Activated CD4-positive, alpha-beta T cell treated with anti-CD3 and anti-CD28 coated beads, Interleukin-2, amount 10 ng/mL, durations not matched to agents 24 days and 14 days (primary cell): ENCODE results near the gene COG5. TPM values are rescaled to one million over a fixed set of nuclear protein-coding genes. Genes with fewer than 3 reads are reported as not detected.
"Not testable (repeated sequence)": the region's sequence is repeated elsewhere in the genome, so short reads cannot be mapped to it uniquely, and the experiment has no call there.

Experiments used
- DNase-seq: peaks from one replicate; pipeline ENCODE4 v3.0.0; 2022
- H3K27ac Mint-ChIP-seq: one replicate; pipeline ENCODE4 v1.8.0; 2022; ENCODE audit warnings: mild to moderate bottlenecking, mixed read lengths
- H3K27me3 Mint-ChIP-seq: one replicate; pipeline ENCODE4 v1.8.0; 2022; ENCODE audit warnings: mixed read lengths
- H3K36me3 Mint-ChIP-seq: one replicate; pipeline ENCODE4 v1.8.0; 2022; ENCODE audit warnings: low read depth, mild to moderate bottlenecking, mixed read lengths
- H3K4me1 Mint-ChIP-seq: one replicate; pipeline ENCODE4 v1.8.0; 2021; ENCODE audit warnings: mixed read lengths
- H3K4me3 Mint-ChIP-seq: one replicate; pipeline ENCODE4 v1.8.0; 2022; ENCODE audit warnings: mild to moderate bottlenecking, moderate library complexity, mixed read lengths
- H3K9me3 Mint-ChIP-seq: one replicate; pipeline ENCODE4 v1.8.0; 2021; ENCODE audit warnings: mixed read lengths
- intact Hi-C: fragments of 100-400 bp; cut with micrococcal nuclease; formaldehyde crosslinking; loops from one replicate; pipeline ENCODE4 v1.15.1; 2023
- total RNA-seq: library from RNA; stranded (reverse); gene quantifications from 2 replicates; pipeline ENCODE4 v1.2.3, GENCODE V29; 2022

COG5 gene
- total RNA-seq, 1 donor from 2014 or later, result 43.3 TPM

- intact Hi-C loops, result no loop called here
- peaks cover 6% of the 10 kb centered on the region for H3K36me3 Mint-ChIP-seq
- H3K27me3 Mint-ChIP-seq, result no peaks in the 10 kb centered on the region
- no peak overlapping the region for H3K27ac Mint-ChIP-seq
- no peak for DNase-seq
- H3K4me3 Mint-ChIP-seq, result no peak overlapping the region
- H3K4me1 Mint-ChIP-seq, result peaks cover 4% of the 10 kb centered on the region
- no peaks in the 10 kb centered on the region for H3K9me3 Mint-ChIP-seq
Observed at GRCh38 chr7:107253599-107253998, 310.1 kb downstream of the COG5 start.

GRCh38 chr7:107251963-107252362 lies 311.8 kb downstream of the COG5 start:
- peaks cover 4% of the 10 kb centered on the region for H3K4me1 Mint-ChIP-seq
- no peak overlapping the region for H3K4me3 Mint-ChIP-seq
- H3K36me3 Mint-ChIP-seq, result peaks cover 17% of the 10 kb centered on the region
- no peaks in the 10 kb centered on the region for H3K27me3 Mint-ChIP-seq
- H3K27ac Mint-ChIP-seq, result no peak overlapping the region
- peaks cover 2% of the 10 kb centered on the region for H3K9me3 Mint-ChIP-seq
- DNase-seq, result no peak
- intact Hi-C loops, result no loop called here

GRCh38 chr7:107248551-107249316 lies 315.0 kb downstream of the COG5 start:
- Mint-ChIP-seq H3K9me3 (peaks cover 15% of the 10 kb centered on the region), H3K27me3 (no peaks in the 10 kb centered on the region), H3K36me3 (peaks cover 45% of the 10 kb centered on the region), H3K4me3 (no peak overlapping the region), H3K27ac (no peak overlapping the region), H3K4me1 (peaks cover 4% of the 10 kb centered on the region)
- intact Hi-C loops, result no loop called here
- no peak for DNase-seq

- H3K4me3 Mint-ChIP-seq, H3K27ac Mint-ChIP-seq, H3K27me3 Mint-ChIP-seq, H3K4me1 Mint-ChIP-seq, DNase-seq, intact Hi-C loops: not testable (repeated sequence)
- Mint-ChIP-seq H3K36me3 (peaks cover 48% of the 10 kb centered on the region), H3K9me3 (peaks cover 18% of the 10 kb centered on the region)
Observed at GRCh38 chr7:107246836-107247235, 316.9 kb downstream of the COG5 start.

GRCh38 chr7:107244613-107245012 lies 319.1 kb downstream of the COG5 start:
- DNase-seq, result no peak
- intact Hi-C loops, result no loop called here
- H3K36me3 Mint-ChIP-seq, result peaks cover 53% of the 10 kb centered on the region
- no peak overlapping the region for H3K4me3 Mint-ChIP-seq
- H3K27me3 Mint-ChIP-seq, result no peaks in the 10 kb centered on the region
- H3K27ac Mint-ChIP-seq, result no peak overlapping the region
- no peaks in the 10 kb centered on the region for H3K4me1 Mint-ChIP-seq
- peaks cover 18% of the 10 kb centered on the region for H3K9me3 Mint-ChIP-seq

- H3K9me3 Mint-ChIP-seq, result peaks cover 18% of the 10 kb centered on the region
- H3K4me3 Mint-ChIP-seq, result no peak overlapping the region
- DNase-seq, result no peak
- H3K27ac Mint-ChIP-seq, result no peak overlapping the region
- H3K4me1 Mint-ChIP-seq, result no peaks in the 10 kb centered on the region
- intact Hi-C loops, result no loop called here
- H3K36me3 Mint-ChIP-seq, result peaks cover 44% of the 10 kb centered on the region
- H3K27me3 Mint-ChIP-seq, result no peaks in the 10 kb centered on the region
Observed at GRCh38 chr7:107242267-107242666, 321.5 kb downstream of the COG5 start.

GRCh38 chr7:107237451-107237850 lies 326.3 kb downstream of the COG5 start:
- Mint-ChIP-seq H3K27me3 (no peaks in the 10 kb centered on the region), H3K9me3 (no peaks in the 10 kb centered on the region), H3K4me1 (no peaks in the 10 kb centered on the region), H3K27ac (no peak overlapping the region), H3K4me3 (no peak overlapping the region), H3K36me3 (peaks cover 6% of the 10 kb centered on the region)
- intact Hi-C loops, result no loop called here
- DNase-seq, result no peak

- intact Hi-C loops, result no loop called here
- DNase-seq, result no peak
- Mint-ChIP-seq H3K4me3 (no peak overlapping the region), H3K4me1 (no peaks in the 10 kb centered on the region), H3K27ac (no peak overlapping the region), H3K27me3 (no peaks in the 10 kb centered on the region), H3K36me3 (peaks cover 6% of the 10 kb centered on the region), H3K9me3 (no peaks in the 10 kb centered on the region)
Observed at GRCh38 chr7:107236862-107237261, 326.9 kb downstream of the COG5 start.

GRCh38 chr7:107234436-107234835 lies 329.3 kb downstream of the COG5 start:
- Mint-ChIP-seq H3K36me3 (no peaks in the 10 kb centered on the region), H3K9me3 (no peaks in the 10 kb centered on the region)
- intact Hi-C loops, result no loop called here

GRCh38 chr7:107233981-107234380 lies 329.7 kb downstream of the COG5 start:
- no peaks in the 10 kb centered on the region for H3K9me3 Mint-ChIP-seq
- H3K27ac Mint-ChIP-seq, result no peak overlapping the region
- no peak overlapping the region for H3K4me3 Mint-ChIP-seq
- H3K27me3 Mint-ChIP-seq, result no peaks in the 10 kb centered on the region
- no peak for DNase-seq
- H3K36me3 Mint-ChIP-seq, result no peaks in the 10 kb centered on the region
- intact Hi-C loops, result no loop called here
- H3K4me1 Mint-ChIP-seq, result no peaks in the 10 kb centered on the region

More at GRCh38 chr7:107234436-107234835, 329.3 kb downstream of the COG5 start:
- no peaks in the 10 kb centered on the region for H3K27me3 Mint-ChIP-seq
- H3K4me1 Mint-ChIP-seq, result no peaks in the 10 kb centered on the region
- no peak for DNase-seq
- no peak overlapping the region for H3K27ac Mint-ChIP-seq
- no peak overlapping the region for H3K4me3 Mint-ChIP-seq

- Mint-ChIP-seq H3K36me3 (no peaks in the 10 kb centered on the region), H3K4me3 (no peak overlapping the region), H3K27me3 (no peaks in the 10 kb centered on the region), H3K9me3 (no peaks in the 10 kb centered on the region), H3K4me1 (no peaks in the 10 kb centered on the region), H3K27ac (no peak overlapping the region)
- intact Hi-C loops, result no loop called here
- no peak for DNase-seq
Observed at GRCh38 chr7:107233174-107233573, 330.5 kb downstream of the COG5 start.

GRCh38 chr7:107232568-107233090 lies 331.1 kb downstream of the COG5 start:
- Mint-ChIP-seq H3K4me1 (no peaks in the 10 kb centered on the region), H3K4me3 (no peak overlapping the region), H3K36me3 (no peaks in the 10 kb centered on the region), H3K9me3 (no peaks in the 10 kb centered on the region), H3K27me3 (no peaks in the 10 kb centered on the region), H3K27ac (no peak overlapping the region)
- no peak for DNase-seq
- intact Hi-C loops, result no loop called here

GRCh38 chr7:107230334-107230733 lies 333.4 kb downstream of the COG5 start:
- Mint-ChIP-seq H3K27me3 (no peaks in the 10 kb centered on the region), H3K36me3 (no peaks in the 10 kb centered on the region), H3K4me3 (no peak overlapping the region), H3K9me3 (no peaks in the 10 kb centered on the region), H3K27ac (no peak overlapping the region), H3K4me1 (no peaks in the 10 kb centered on the region)
- intact Hi-C loops, result no loop called here
- no peak for DNase-seq

GRCh38 chr7:107228291-107228690 lies 335.4 kb downstream of the COG5 start:
- Mint-ChIP-seq H3K4me3 (no peak overlapping the region), H3K36me3 (no peaks in the 10 kb centered on the region), H3K9me3 (no peaks in the 10 kb centered on the region), H3K27ac (no peak overlapping the region), H3K4me1 (no peaks in the 10 kb centered on the region), H3K27me3 (no peaks in the 10 kb centered on the region)
- no peak for DNase-seq
- intact Hi-C loops, result no loop called here
